Fibroblast of lung (primary cell): ENCODE results near the gene HIPK2.

Experiments used
- CTCF ChIP-seq, 2 donors: IDR thresholded peaks in 1 of 2; conservative IDR thresholded peaks in 1 of 2; 1 replicate in 1 of 2; 2 replicates in 1 of 2; pipeline ENCODE4 v1.5.1; 2011 to 2012; ENCODE audit warnings: low read length in 2 of 2, control low read depth in 1 of 2, inconsistent platforms in 1 of 2, low read depth in 1 of 2, mild to moderate bottlenecking in 1 of 2
- EZH2 ChIP-seq: IDR thresholded peaks from 2 replicates; pipeline ENCODE4 v1.5.1; 2012; ENCODE audit warnings: low read length, control low read depth, mild to moderate bottlenecking; ENCODE audit errors: missing control alignments

GRCh38 chr7:139748373-139748765 lies 29.4 kb downstream of the HIPK2 start:
- TF ChIP-seq EZH2 (no peak), CTCF (conservative IDR thresholded peaks at IDR 0.05 in 1 of 2, IDR thresholded peaks at IDR 0.05 in 1 of 2; ENCODE audit: low read depth in 1 of 2, low read length in 2 of 2) (no peak)
